Right lobe of liver (tissue), 6 donors: Measurements from ENCODE around the gene STPG2. TPM values are rescaled to one million over a fixed set of nuclear protein-coding genes. Genes with fewer than 3 reads are reported as not detected.

Experiments used
- ATAC-seq, 4 donors: fragments of 200-7000 bp; cut with Tn5 transposase; one replicate each; pipeline ENCODE4 v1.9.1; 2020; ENCODE audit warnings: mild to moderate bottlenecking in 4 of 4, moderate library complexity in 4 of 4
- DNase-seq, 3 donors: peaks; one replicate each; pipeline ENCODE4 v3.0.0-alpha.2; 2020
- H3K27ac ChIP-seq, 3 donors: fragments of 200-600 bp; one replicate each; pipeline ENCODE4 v1.8.0; 2022
- H3K27me3 ChIP-seq, 2 donors: fragments of 200-600 bp; one replicate each; pipeline ENCODE4 v1.8.0; 2022
- H3K36me3 ChIP-seq, 4 donors: fragments of 200-600 bp; sonication (generic) in 1 of 4; one replicate each; pipeline versions ENCODE4 v1.5.1 to v1.8.0; 2017 to 2022; ENCODE audit warnings: control low read depth in 1 of 4
- H3K4me1 ChIP-seq, 4 donors: fragments of 200-600 bp; sonication (generic) in 1 of 4; one replicate each; pipeline versions ENCODE4 v1.5.1 to v1.8.0; 2017 to 2022; ENCODE audit warnings: control low read depth in 1 of 4
- H3K4me3 ChIP-seq, 3 donors: fragments of 200-600 bp; one replicate each; pipeline ENCODE4 v1.8.0; 2022
- H3K9me3 ChIP-seq, 4 donors: fragments of 200-600 bp; sonication (generic) in 1 of 4; one replicate each; pipeline versions ENCODE4 v1.5.1 to v1.8.0; 2017 to 2022; ENCODE audit warnings: control low read depth in 1 of 4
- POLR2A ChIP-seq: fragments of 450-650 bp; IDR thresholded peaks from one replicate; pipeline ENCODE4 v1.6.1; 2017; ENCODE audit warnings: antibody characterized with exemption, mild to moderate bottlenecking
- WGBS: methylation state at CpG from one replicate; pipeline ENCODE4 v1.1.6; 2018; ENCODE audit warnings: low coverage, low lambda C conversion rate; ENCODE audit not compliant: insufficient coverage; ENCODE audit errors: missing lambda C conversion rate; 5-methylcytosine and 5-hydroxymethylcytosine counted together
- intact Hi-C, 2 donors: fragments of 100-400 bp; cut with DNase I; formaldehyde crosslinking; loops; one replicate each; pipeline versions ENCODE4 v1.11.2 to v1.14.1; 2022
- total RNA-seq, 6 experiments: library from RNA; depleted of rRNA in 2 of 6; stranded (reverse); fragments of >200 nt in 2 of 6; fragmentation: NEBNext Ultra II Directional in 3 of 6; extraction: Animal tissue kit (Norgen Biotek cat#: 25700) in 3 of 6; gene quantifications; one replicate each; pipeline versions ENCODE4 v1.1.0 to v1.2.4, GENCODE V29; 2016 to 2023
- TF ChIP-seq, protein P1 (sequence below), 4 donors: fragments of 200-600 bp in 3 of 4; fragments of 450-650 bp in 1 of 4; IDR thresholded peaks; one replicate each; pipeline versions ENCODE4 v1.5.1 to v1.8.0; 2016 to 2022; ENCODE audit warnings: antibody characterized with exemption in 4 of 4, mild to moderate bottlenecking in 2 of 4
- donor health status: DM: no; HTN: yes; CAD: no.
- donor health status: DM: no; HTN: no; CAD: no.
- donor health status: DM: no; HTN: no; CAD: no.
- donor health status: DM: no; HTN: yes; CAD: no.
- donor health status: DM: no; HTN: yes; CAD: no.

Gene STPG2
- total RNA-seq, 6 experiments from 2014 or later: 0.25 to 0.46 (median 0.40) TPM; not detected in 2

GRCh38 chr4:98126141-98126540, 17.1 kb downstream of the STPG2 start:
- Histone ChIP-seq H3K27ac (no peak overlapping the region), H3K9me3 (no peaks in the 10 kb centered on the region), H3K4me3 (no peak overlapping the region), H3K27me3 (no peaks in the 10 kb centered on the region), H3K4me1 (no peaks in the 10 kb centered on the region), H3K36me3 (no peaks in the 10 kb centered on the region)
- no peak for ATAC-seq
- intact Hi-C loops: no loop called here
- TF ChIP-seq, protein P1, sequence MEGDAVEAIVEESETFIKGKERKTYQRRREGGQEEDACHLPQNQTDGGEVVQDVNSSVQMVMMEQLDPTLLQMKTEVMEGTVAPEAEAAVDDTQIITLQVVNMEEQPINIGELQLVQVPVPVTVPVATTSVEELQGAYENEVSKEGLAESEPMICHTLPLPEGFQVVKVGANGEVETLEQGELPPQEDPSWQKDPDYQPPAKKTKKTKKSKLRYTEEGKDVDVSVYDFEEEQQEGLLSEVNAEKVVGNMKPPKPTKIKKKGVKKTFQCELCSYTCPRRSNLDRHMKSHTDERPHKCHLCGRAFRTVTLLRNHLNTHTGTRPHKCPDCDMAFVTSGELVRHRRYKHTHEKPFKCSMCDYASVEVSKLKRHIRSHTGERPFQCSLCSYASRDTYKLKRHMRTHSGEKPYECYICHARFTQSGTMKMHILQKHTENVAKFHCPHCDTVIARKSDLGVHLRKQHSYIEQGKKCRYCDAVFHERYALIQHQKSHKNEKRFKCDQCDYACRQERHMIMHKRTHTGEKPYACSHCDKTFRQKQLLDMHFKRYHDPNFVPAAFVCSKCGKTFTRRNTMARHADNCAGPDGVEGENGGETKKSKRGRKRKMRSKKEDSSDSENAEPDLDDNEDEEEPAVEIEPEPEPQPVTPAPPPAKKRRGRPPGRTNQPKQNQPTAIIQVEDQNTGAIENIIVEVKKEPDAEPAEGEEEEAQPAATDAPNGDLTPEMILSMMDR (IDR thresholded peaks at IDR 0.05): no peak
- no peak for TF ChIP-seq POLR2A
- DNase-seq: no peak
- no CpG with 5 or more reads among the region's 3 CpGs for WGBS

GRCh38 chr4:98125585-98125984, 17.7 kb downstream of the STPG2 start:
- no peaks in the 10 kb centered on the region for H3K27me3 ChIP-seq
- no peak overlapping the region for H3K27ac ChIP-seq
- no peaks in the 10 kb centered on the region for H3K9me3 ChIP-seq
- no peak overlapping the region for H3K4me3 ChIP-seq
- H3K4me1 ChIP-seq: no peaks in the 10 kb centered on the region
- no peak for DNase-seq
- intact Hi-C loops: no loop called here
- no peak for ATAC-seq
- no peaks in the 10 kb centered on the region for H3K36me3 ChIP-seq
- WGBS: no CpG with 5 or more reads among the region's 2 CpGs
- TF ChIP-seq POLR2A: no peak
- TF ChIP-seq, protein P1 (IDR thresholded peaks at IDR 0.05): no peak

- no peaks in the 10 kb centered on the region for H3K4me1 ChIP-seq
- no peak overlapping the region for H3K27ac ChIP-seq
- TF ChIP-seq, protein P1 (IDR thresholded peaks at IDR 0.05): no peak
- TF ChIP-seq POLR2A: no peak
- intact Hi-C loops: no loop called here
- ATAC-seq (no peak), DNase-seq (no peak)
- H3K9me3 ChIP-seq: no peaks in the 10 kb centered on the region
- peaks cover 0 to 4% of the 10 kb centered on the region in 2 donors for H3K27me3 ChIP-seq
- no peak overlapping the region for H3K4me3 ChIP-seq
- no peaks in the 10 kb centered on the region for H3K36me3 ChIP-seq
- WGBS: 80% methylated on average over 2 of the region's 2 CpGs
Observed at GRCh38 chr4:98117363-98117762, 25.9 kb downstream of the STPG2 start.

GRCh38 chr4:98113012-98113411, 30.3 kb downstream of the STPG2 start:
- H3K36me3 ChIP-seq: no peaks in the 10 kb centered on the region
- TF ChIP-seq POLR2A: no peak
- TF ChIP-seq, protein P1 (IDR thresholded peaks at IDR 0.05): peak in 2 of 4 donors; percentile 8 to 14
- H3K27me3 ChIP-seq: peaks cover 0 to 4% of the 10 kb centered on the region in 2 donors
- WGBS: 27% methylated on average over 3 of the region's 3 CpGs
- H3K4me1 ChIP-seq: no peaks in the 10 kb centered on the region
- no peaks in the 10 kb centered on the region for H3K9me3 ChIP-seq
- H3K27ac ChIP-seq: no peak overlapping the region
- DNase-seq (no peak), ATAC-seq (peak in 2 of 4 donors; percentile 38)
- intact Hi-C loops: no loop called here
- H3K4me3 ChIP-seq: no peak overlapping the region

GRCh38 chr4:98110929-98111328, 32.3 kb downstream of the STPG2 start:
- Histone ChIP-seq H3K27me3 (peaks cover 0 to 4% of the 10 kb centered on the region in 2 donors), H3K9me3 (no peaks in the 10 kb centered on the region), H3K4me3 (no peak overlapping the region), H3K36me3 (no peaks in the 10 kb centered on the region), H3K27ac (no peak overlapping the region), H3K4me1 (no peaks in the 10 kb centered on the region)
- ATAC-seq (no peak), DNase-seq (no peak)
- intact Hi-C loops: no loop called here
- WGBS: 83% methylated on average over 2 of the region's 2 CpGs
- TF ChIP-seq, protein P1 (IDR thresholded peaks at IDR 0.05): no peak
- no peak for TF ChIP-seq POLR2A
